A549 treated with DMSO at 1 μM for 4 hours (cell line): ENCODE measurements around the gene USP11. TPM values are rescaled to one million over a fixed set of nuclear protein-coding genes. Genes with fewer than 3 reads are reported as not detected.

ENCODE experiments used
- total RNA-seq: library from RNA; stranded (reverse); fragments of 200-300 nt; extraction: Qiagen RNA extraction; gene quantifications from 5 replicates; pipeline ENCODE4 v1.2.3, GENCODE V29; 2022; ENCODE audit warnings: low read depth

The USP11 gene
- 49.0 to 60.4 TPM (median 51.9 TPM) in 5 replicates for total RNA-seq

DNA sequence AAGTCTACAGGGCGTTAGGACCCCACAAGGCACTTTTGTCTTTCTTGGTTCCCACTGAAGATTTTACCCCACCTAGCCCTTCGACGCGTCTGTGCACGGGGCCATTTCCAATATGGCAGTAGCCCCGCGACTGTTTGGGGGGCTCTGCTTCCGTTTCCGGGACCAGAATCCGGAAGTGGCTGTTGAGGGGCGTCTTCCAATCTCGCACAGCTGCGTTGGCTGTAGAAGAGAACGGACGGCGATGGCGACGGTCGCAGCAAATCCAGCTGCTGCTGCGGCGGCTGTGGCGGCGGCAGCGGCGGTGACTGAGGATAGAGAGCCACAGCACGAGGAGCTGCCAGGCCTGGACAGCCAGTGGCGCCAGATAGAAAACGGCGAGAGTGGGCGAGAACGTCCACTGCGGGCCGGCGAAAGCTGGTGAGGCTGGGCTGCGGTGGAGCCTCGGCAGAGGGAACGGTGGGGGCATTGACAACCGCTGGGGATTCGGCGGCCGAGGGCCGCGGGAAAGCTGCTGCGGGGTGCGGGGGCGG is at the start of gene USP11:
TSS of gene USP11 (plus strand) at position 207 of the 530 bp plus-strand sequence. CDS start at position 242, 35 bp downstream.

DNA sequence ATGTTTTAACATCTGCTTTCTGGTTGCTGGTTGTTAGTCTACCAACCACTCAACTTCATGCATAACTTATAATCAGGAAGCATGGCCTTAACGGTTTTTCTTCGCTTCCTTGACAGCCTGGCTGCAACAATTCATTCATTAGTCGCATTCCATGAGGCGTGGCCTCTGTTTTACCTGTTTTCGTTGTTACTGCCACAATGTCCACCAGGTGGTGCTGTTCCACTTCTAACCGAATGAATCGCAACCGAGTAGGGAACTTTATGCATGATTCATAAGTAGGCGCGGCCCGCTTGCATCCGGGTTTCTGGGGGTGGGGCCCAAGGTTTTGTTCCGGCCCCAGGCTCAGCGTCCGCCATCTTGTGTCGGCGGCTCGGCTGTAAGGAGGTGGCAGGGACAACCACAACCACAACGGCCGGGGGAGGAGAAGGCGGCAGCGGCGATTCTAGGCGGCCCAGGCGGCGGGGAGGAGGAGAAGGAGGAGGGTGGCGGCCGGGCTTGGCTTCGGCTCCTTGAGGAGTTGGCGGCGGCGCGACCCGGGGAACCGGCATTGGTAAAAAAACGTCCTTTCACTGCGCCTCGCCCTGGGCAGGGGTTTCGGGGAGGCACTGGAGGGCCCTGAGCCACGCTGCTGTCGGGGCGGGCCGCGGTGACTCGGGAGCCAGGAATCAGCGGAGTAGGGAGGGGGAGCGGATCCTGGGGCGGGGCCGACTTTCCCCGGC is 39.2 kb upstream of the USP11 start, which contains the start of gene UBA1:
TSS of gene UBA1 (plus strand) at position 355 of the 719 bp plus-strand sequence. CDS start 4,974 bp downstream, outside the sequence.

DNA sequence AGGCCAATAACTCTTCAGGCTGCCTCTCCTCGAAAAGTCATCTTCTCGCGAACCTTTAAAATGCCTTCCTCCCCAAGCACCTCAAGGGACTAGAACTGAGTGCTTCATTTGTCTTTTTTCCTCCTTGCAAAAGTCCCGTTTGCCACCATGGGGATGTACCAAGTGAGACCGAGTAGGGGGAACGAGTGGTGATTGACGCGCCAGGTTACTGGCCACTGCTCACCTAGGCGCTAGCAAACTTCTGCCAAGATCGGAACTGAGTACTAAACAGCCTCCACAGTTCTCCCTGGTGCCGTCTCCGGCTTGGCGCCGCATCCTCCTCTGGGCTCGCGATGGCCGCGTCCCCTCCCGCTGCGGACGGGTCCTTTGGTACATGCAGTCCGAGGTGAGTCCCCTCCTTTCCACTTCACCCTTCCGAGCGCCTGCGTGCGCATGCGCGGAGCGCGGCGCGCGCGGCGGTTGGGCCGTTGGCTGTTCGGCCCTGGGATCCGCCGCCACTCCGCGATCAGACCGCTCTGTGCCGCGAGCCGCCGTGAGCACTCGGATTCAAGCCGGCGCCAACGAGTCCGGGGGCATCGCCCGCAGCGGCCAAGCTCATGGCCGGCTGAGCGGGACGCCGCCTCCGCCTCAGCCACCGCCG is 14.4 kb upstream of the USP11 start, which contains the start of gene CDK16:
TSS of gene CDK16 (plus strand) at position 402 of the 640 bp plus-strand sequence. CDS start 4,877 bp downstream, outside the sequence.

Other genes with a start within 250 kb of the USP11 start
- gene RGN, start 154.6 kb upstream of the USP11 start, total RNA-seq = 0.13 TPM in 1 of 5 replicates, not detected in the others
- 137 to 173 TPM (median 157 TPM) in 5 replicates for gene NDUFB11, start 88.3 kb upstream of the USP11 start, total RNA-seq
- 32.5 to 44.8 TPM (median 41.1 TPM) in 5 replicates for gene RBM10, start 87.8 kb upstream of the USP11 start, total RNA-seq
- gene UBA1, start 39.2 kb upstream of the USP11 start, total RNA-seq = 182 to 207 TPM (median 197 TPM) in 5 replicates
- 83.9 to 117 TPM (median 106 TPM) in 5 replicates for gene CDK16, start 14.3 kb upstream of the USP11 start, total RNA-seq
- gene ZNF157, start 137.6 kb downstream of the USP11 start, total RNA-seq = 0.03 TPM in 1 of 5 replicates, not detected in the others